HG03095 (cell line): ENCODE measurements around the gene GARS1.

ENCODE experiments used
- ATAC-seq: cut with Tn5 transposase; IDR thresholded peaks from one replicate; pipeline ENCODE4 v1.9.1; 2021; ENCODE audit warnings: moderate library complexity; ENCODE audit not compliant: unreplicated experiment

GARS1 gene, protein sequence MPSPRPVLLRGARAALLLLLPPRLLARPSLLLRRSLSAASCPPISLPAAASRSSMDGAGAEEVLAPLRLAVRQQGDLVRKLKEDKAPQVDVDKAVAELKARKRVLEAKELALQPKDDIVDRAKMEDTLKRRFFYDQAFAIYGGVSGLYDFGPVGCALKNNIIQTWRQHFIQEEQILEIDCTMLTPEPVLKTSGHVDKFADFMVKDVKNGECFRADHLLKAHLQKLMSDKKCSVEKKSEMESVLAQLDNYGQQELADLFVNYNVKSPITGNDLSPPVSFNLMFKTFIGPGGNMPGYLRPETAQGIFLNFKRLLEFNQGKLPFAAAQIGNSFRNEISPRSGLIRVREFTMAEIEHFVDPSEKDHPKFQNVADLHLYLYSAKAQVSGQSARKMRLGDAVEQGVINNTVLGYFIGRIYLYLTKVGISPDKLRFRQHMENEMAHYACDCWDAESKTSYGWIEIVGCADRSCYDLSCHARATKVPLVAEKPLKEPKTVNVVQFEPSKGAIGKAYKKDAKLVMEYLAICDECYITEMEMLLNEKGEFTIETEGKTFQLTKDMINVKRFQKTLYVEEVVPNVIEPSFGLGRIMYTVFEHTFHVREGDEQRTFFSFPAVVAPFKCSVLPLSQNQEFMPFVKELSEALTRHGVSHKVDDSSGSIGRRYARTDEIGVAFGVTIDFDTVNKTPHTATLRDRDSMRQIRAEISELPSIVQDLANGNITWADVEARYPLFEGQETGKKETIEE

DNA sequence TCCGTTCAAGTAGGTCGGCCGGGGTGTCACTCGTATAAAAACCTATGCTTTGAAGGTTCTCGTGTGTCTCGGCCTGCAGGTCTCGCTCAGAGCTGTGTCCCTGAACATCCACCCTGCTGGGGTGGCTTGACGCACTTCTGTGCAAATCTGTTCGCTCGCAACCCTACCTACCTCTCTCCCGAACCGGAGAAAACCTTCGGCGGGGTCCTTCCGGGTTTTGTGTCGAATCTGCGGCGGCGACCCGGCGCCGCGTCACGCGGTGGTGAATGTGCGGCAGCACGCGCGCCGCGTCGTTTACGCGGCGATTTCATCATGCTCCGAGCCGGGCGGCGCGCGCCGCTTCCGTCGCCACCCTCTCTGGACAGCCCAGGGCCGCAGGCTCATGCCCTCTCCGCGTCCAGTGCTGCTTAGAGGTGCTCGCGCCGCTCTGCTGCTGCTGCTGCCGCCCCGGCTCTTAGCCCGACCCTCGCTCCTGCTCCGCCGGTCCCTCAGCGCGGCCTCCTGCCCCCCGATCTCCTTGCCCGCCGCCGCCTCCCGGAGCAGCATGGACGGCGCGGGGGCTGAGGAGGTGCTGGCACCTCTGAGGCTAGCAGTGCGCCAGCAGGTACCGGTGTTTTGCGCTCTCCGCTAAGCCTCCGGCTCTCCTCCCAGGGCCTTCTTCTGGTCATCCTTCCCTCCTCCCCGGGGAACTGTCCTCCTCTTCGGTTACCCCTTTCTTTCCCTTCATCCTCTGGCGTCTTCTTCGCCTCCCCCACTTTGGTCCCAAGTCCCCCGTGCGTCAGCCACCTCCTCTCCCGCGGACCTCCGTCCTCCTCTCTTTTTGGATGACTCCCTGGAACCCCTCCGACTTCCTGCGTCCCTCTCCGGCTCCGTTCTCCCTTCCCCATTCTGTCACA lies at the start of gene GARS1:
Gene GARS1 (plus strand): TSS at position 339 of the 896 bp plus-strand sequence. CDS start 44 bp downstream, at position 383.
- peak; percentile 86 for ATAC-seq

DNA sequence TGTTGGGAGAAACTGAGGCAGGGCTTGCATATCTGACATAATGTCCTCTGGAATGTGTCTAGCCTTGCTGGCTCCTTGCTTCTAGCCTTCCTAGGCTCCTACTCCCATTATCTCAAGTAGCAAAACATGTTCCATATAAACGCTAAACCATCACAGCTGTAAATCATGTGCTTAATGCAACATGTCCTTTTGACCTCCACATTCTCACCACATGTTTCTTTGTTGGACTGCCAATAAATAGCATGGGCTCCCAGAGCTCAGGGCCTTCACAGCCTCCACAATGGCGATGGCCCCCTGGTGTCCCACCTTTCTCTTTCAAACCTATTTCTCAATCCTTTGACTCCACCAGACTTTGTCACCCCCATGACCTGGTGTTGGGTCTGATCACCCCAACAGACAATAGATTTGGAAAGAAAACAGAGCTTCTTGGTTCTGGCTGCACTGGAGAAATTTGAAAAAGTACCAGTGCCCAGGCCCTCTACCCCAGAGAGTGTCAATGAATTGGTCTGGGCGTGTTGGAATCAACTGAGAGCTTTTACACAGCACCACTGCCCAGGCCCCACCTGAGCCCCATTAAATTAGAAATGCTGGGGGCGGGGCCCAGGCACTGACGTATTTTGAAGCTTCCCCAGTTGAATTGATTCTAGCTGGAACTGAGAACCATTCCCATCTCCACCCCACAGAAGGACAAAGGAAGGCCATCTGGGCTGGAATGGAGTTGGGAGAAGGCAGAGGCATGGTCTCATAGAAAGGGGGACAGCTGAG lies 48.7 kb upstream of the GARS1 start:
- ATAC-seq: no peak

DNA sequence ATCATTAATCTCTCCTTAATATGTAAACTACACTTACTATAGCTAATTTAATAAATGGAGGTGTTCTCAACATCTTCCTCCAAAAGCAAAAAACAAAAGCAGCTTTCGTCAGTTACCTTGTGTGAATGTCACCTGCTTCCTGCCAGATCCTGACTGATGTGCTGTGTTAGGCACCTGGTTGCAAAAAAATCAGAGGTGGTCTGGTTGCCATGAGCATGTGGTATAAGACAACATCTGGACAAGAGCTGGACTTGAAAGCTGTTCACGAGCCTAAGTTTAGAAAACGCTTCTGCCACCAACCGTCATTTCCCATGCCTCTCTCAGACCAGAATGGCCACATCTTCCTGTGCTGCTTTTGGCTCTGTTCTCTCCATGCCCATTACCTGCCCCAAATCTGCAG lies 48.1 kb upstream of the GARS1 start:
- no peak for ATAC-seq

DNA sequence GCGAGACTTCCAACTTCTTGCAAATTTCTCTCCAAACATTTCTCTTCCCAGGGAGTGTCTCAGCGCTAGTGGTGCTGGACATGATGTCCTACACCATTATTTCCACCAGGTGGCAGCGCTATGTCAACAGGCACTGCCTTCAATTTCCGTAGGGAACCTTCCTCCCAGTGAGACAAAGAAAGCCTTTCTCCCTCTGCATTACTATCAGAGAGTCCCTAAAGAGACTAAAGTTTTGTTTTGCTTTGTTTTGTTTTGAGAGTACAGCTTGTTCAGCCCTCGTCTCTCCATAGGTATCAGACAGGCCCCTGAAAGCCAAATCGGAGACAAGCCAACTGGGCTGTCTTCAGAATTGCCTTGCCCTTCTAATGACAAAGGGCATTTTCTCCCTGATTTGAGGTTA lies 45.8 kb upstream of the GARS1 start:
- peak; percentile 63 for ATAC-seq

DNA sequence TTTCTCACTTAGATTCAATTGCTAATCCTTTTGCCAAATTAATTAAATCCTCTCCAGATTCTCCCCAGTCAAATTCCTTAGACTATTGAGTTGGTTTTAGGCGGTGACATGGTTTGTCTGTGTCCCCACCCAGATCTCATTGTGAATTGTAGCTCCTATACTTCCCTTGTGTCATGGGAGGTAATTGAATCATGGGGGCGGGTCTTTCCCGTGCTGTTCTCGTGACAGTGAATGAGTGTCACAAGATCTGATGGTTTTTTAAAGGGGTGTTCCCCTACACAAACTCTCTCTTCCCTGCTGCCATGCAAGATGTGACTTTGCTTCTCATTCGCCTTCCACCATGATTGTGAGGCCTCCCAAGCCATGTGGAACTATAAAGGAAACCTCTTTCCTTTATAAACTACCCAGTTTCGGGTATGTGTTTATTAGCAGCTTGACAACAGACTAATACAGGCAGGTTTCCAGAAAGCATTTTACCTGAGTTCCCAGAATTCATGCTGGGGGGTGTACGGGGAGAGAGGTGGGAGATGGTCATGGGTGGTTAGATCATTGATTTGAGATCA lies 44.7 kb upstream of the GARS1 start:
- ATAC-seq: no peak

DNA sequence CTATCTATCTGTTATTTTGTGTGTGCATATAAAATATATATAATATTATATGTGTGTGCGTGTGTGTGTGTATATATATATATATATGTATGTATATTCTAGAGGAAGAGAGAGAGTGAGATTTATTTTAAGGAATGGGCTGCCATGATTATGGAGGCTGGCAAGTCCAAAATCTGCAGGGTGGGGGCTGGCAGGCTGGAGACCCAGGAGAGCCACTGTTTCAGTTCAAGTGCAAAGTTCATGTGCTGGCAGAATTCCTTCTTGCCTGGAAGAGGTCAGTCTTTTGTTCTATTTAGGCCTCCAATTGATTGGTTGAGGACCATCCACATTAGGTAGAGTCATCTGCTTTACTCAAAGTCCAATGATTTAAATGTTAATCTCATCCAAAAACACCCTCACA lies 42.3 kb upstream of the GARS1 start:
- no peak for ATAC-seq

DNA sequence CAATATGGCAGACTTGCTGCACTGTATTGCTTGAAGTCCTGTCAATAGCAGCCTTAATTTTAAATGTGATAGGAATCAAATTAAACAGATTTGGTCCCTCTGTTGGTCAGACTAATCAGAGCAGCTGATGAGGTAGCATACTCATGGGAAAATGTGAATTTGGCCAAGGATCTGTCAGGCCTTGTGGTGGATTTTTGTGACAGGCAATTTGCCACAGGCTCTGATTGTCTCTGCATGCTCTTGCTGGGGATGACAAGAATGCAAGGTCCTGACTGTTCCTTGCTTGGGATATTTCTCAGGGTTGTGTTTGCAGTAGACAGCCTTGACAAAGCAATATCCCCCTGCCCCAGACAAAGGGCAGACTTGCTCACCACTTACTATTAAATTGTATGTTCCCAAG lies 41.5 kb upstream of the GARS1 start:
- no peak for ATAC-seq

DNA sequence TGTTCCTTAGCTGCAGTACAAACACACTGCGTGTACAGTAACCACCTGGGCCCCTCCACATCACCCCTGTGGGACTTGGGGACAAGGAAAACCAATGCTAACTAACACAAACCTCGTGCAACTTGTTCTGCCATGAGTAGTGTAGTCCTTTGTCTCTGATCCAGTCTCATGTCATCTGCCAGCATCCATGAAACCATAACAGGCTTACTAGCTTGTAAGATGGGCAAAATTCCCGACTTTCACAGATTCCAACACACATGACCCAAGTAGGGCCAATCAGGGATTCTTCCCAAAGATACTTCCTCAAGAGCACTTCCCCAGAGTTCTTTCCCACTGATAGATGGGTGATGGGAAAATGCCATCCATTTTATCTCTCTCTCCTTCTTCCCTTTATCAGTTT lies 41.1 kb upstream of the GARS1 start:
- ATAC-seq: no peak

DNA sequence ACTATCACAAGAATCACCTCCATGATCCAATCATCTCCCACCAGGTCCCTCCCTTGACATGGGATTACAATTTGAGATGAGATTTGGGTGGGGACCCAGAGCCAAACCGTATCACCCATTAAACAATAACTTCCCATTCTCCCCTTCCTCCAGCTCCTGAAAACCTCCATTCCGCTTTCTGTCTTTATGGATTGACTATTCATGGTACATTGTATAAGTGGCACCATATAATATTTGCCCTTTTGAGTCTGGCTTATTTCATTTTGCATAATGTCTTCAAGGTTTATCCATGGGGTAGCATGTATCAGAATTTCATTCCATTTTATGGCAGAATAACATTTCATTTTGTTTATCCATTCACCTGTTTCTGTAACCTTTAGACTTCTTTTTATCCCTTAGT lies 39.2 kb upstream of the GARS1 start:
- no peak for ATAC-seq

DNA sequence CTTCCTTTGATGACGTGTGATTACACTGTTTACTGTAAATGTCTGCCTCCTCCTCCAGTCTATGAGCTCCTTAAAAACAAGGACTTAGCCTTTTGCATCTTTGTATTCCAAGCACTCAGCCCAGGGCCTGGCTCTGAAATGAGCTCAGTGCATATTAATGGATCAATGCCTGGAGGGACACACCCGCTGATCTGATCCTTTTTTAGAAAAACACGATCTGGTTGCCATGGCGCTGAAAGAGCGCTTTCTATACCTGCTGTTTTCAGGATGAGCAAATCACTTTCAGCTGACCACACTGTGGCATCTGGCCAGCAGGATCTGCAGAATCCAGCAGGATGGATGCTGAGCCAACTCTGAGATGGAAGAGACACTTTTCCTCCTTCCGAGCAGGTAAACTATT lies 37.8 kb upstream of the GARS1 start:
- ATAC-seq: no peak

DNA sequence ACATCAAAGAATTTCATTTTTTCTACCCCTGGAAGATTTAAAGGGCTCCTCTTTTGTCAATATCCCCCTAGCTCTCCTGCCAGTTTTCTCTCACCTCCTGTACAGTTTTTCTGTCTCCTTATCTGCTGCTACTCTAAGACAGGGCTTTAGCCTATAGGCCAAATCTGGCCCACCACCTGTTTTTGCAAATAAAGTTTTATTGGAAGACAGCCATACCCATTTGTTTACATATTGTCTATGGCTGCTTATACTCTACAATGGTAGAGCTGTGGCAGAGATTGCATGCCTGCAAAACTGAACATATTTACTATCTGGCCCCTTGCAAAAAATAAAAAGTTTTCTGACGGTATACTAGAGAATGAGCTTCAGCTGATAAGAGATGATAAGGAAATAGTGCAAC lies 37.4 kb upstream of the GARS1 start:
- ATAC-seq: no peak

DNA sequence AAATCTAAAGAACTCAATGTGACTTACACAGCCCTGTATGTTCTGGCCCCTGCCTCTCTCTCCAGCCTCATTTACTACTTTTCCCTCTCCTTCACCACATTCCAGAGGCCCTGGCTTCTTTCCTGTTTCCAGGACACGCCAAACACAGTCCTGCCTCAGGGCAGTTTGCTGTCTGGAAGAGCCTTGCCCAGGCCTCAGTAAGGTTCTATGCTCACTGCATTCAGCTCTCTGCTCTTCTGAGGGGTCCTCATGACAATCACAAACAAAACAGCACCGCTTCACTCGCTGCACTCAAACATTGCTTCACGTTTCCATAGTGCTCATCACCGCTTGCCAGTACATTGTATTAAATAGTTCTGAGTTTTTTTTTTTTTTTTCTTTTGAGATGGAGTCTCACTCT lies 35.1 kb upstream of the GARS1 start:
- ATAC-seq: no peak

DNA sequence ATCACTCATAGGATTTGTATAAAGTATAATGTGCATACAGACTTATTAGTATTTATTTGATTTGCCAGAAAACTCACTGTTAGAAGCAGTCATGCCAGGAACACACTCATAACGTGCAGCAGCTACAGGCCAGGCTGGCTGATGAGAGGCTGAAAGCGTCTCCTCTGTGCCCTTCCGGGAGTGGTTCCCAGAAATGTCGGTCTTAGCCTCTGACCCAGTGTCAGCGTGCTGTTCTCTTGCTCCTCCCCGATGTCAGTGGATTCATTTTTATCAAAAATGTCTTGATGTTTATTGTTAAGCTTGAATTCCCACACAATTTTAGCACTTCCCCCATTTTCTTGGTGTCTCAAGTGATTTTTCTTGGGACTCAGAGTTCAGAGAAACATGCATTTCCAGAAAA lies 33.3 kb upstream of the GARS1 start:
- no peak for ATAC-seq

DNA sequence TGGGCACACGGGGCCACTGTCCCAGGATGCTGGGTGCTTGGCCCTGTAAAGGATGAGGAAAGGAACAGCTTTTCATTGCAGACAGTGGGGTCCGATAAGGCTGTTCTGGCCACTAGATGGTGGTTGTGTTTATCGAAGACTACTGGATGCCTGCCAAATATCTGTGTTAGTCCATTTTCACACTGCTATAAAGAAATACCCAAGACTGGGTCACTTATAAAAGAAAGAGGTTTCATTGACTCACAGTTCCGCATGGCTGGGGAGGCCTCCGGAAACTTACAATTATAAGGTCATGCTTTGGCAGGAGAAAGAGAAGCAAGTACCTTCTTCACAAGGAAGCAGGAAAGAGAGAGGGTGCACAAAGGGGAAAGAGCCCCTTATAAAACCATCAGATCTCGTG lies 32.2 kb upstream of the GARS1 start:
- no peak for ATAC-seq

DNA sequence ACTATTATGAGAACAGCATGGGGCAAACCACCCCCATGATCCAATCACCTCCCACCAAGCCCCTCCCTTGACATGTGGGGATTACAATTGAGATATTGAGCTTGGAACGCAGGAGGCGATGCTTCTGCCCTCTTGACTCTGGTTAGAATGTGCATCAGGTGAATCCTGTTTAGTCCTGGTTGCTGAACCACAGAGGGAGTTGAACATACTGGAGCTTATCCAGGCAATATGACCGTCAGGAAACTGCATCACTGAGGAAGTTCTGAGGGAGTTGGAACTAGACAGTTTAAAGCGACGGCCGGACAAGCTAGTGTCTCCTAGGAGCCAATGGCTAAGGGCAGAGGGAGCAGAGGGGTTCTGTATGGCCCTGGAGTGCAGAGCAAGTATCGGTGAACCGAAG lies 31.8 kb upstream of the GARS1 start:
- no peak for ATAC-seq

DNA sequence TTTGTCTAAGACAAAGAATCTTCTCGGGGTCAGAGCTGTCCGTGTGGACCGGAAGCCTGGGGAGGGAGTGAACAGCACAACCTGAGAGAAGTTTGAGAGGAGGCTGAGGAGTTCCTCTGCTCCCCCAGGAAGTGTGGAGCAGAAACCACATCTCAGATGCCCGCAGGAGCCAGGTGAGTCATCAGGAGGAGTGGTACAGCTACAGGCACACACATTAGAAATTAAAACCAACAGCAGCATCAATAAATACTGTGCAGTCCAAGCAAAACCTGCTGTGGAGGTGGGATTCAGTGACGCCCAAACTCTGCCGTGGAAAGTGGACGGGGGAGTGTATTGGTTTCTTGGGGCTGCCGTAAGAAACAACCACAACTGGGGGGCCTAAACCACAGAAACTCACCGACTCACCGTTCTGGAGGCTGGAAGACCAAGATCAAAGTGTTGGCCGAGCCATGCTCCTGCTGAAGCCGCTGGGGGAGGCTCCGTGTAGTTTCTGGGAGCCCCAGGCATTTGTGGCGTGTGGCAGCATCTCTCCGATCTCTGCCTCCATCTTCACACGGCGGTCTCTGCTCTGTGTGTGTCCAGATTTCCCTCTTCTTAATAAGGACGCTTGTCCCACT lies 31.2 kb upstream of the GARS1 start:
- no peak for ATAC-seq

DNA sequence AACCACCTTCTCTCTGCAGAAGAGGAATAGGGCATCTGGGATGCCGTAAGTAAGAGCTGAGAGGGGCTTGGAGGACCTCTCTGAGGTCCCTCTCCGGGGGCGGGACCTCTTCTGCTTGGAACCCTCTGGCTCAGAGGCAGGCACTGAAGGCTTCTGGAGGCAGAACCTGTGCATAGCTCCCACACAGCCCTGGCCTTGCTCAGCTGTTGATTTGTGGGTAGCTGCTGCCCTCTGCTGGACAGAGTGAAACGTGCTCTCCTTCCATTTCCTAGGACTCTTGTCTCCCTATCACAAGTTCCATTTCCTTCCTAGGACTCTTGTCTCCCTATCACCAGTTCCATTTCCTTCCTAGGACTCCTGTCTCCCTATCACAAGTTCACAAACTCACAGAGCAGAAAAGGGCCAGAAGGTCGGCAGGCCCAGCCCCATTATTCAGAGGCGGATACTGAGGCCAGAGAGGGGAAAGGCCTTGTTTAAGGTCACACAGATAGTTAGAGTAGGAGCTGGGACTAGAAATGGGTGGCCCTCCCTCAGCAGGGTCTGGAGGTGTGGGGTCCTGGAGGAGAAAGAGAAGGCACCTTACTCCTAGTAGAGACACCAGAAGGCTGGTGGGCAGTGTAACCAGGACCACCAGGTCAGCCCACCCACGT lies 30.3 kb upstream of the GARS1 start:
- peak; percentile 92 for ATAC-seq

DNA sequence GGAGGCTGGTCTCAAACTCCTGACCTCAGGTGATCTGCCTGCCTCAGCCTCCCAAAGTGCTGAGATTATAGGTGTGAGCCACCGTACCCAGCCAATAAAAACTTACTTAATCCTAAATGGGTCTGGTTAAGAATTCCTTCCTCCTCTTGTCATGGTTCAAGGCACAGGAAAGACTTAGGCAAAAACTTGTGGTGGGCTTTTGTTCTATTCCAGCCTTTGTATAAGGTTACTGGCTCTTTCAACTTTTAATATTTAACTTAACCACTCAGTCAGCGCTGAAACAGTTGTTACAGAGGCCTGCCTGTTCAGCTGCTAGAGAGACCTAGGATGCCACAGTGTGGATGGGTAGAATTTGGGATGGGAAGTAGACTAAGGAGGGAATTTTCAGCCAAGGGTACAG lies 28.1 kb upstream of the GARS1 start:
- ATAC-seq: no peak

DNA sequence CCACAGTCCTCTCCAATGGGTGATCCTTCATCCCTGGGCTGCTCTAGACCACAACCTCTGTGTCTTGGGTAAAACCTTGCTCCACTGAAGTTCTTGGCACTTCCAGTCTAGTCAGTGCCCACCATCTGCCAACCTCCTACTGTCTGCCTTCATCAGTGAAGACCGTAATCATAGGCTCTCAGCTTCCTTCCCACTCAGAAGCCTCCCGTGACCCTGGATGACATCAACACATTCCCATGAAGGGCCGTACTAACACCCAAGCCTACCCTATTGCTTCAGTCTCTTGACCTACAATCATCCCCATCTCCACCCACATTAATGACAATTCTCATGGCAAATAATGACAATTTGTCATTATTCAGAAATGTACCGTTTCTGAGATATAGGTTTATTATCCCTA lies 27.6 kb upstream of the GARS1 start:
- no peak for ATAC-seq
